WTC11 (cell line): ENCODE measurements around the gene TLE3. TPM values are rescaled to one million over a fixed set of nuclear protein-coding genes. Genes with fewer than 3 reads are reported as not detected.

Source experiments
- ATAC-seq: fragments of 200-7000 bp; cut with Tn5 transposase; 2 replicates; pipeline ENCODE4 v1.10.0; 2021; ENCODE audit warnings: mild to moderate bottlenecking, moderate library complexity
- CTCF ChIA-PET: fragments of 300-600 bp; sonication (Branson Sonifier 250); formaldehyde crosslinking; loops from one replicate; lab custom pipeline; 2021; ENCODE audit warnings: antibody characterized with exemption; lab: Charles Lee
- POLR2A ChIA-PET: fragments of 350-600 bp; sonication (Branson Sonifier 250); formaldehyde crosslinking; loops from one replicate; lab custom pipeline; 2021; ENCODE audit warnings: antibody characterized with exemption; lab: Charles Lee
- DNase-seq: peaks from one replicate; pipeline ENCODE4 v3.0.0; 2021; ENCODE audit warnings: low spot score
- H3K27ac Mint-ChIP-seq: 2 replicates; pipeline ENCODE4 v1.8.0; 2021; ENCODE audit warnings: mixed read lengths
- H3K27me3 Mint-ChIP-seq: 2 replicates; pipeline ENCODE4 v1.8.0; 2021; ENCODE audit warnings: low read depth, mild to moderate bottlenecking, moderate library complexity, mixed read lengths
- H3K36me3 Mint-ChIP-seq: 2 replicates; pipeline ENCODE4 v1.8.0; 2021; ENCODE audit warnings: mixed read lengths
- H3K4me1 Mint-ChIP-seq: 2 replicates; pipeline ENCODE4 v1.8.0; 2022; ENCODE audit warnings: mixed read lengths
- H3K4me3 Mint-ChIP-seq: 2 replicates; pipeline ENCODE4 v1.8.0; 2021; ENCODE audit warnings: mild to moderate bottlenecking, moderate library complexity, mixed read lengths
- H3K9me3 Mint-ChIP-seq: 2 replicates; pipeline ENCODE4 v1.8.0; 2021; ENCODE audit warnings: mixed read lengths
- ATF1 ChIP-seq: sonication (generic); formaldehyde crosslinking; IDR thresholded peaks from 2 replicates; pipeline ENCODE4 v1.8.1; 2023; ENCODE audit warnings: mild to moderate bottlenecking, moderate library complexity, missing genetic modification reagents
- CREB1 ChIP-seq: sonication (generic); formaldehyde crosslinking; IDR thresholded peaks from 2 replicates; pipeline ENCODE4 v1.8.0; 2023; ENCODE audit warnings: mild to moderate bottlenecking, missing genetic modification reagents
- E2F1 ChIP-seq: sonication (generic); formaldehyde crosslinking; IDR thresholded peaks from 2 replicates; pipeline ENCODE4 v1.8.0; 2022; ENCODE audit warnings: mild to moderate bottlenecking, missing genetic modification reagents
- ELF4 ChIP-seq: sonication (generic); formaldehyde crosslinking; IDR thresholded peaks from 2 replicates; pipeline ENCODE4 v1.8.1; 2022; ENCODE audit warnings: low read depth, mild to moderate bottlenecking, moderate library complexity, missing genetic modification reagents
- ERG ChIP-seq: fragments of 250-450 bp; sonication (Bioruptor Pico); IDR thresholded peaks from 2 replicates; pipeline ENCODE4 v1.8.0; 2021; ENCODE audit warnings: mild to moderate bottlenecking
- ETV6 ChIP-seq: sonication (generic); formaldehyde crosslinking; IDR thresholded peaks from 2 replicates; pipeline ENCODE4 v1.8.1; 2022; ENCODE audit warnings: mild to moderate bottlenecking, missing genetic modification reagents
- FOXP1 ChIP-seq: sonication (generic); formaldehyde crosslinking; IDR thresholded peaks from 2 replicates; pipeline ENCODE4 v1.8.0; 2022; ENCODE audit warnings: missing genetic modification reagents, mild to moderate bottlenecking, moderate library complexity, borderline replicate concordance
- GABPB1 ChIP-seq: sonication (generic); formaldehyde crosslinking; IDR thresholded peaks from 2 replicates; pipeline ENCODE4 v1.8.1; 2023; ENCODE audit warnings: mild to moderate bottlenecking, missing genetic modification reagents
- JAZF1 ChIP-seq: fragments of 250-450 bp; sonication (Bioruptor Pico); IDR thresholded peaks from 2 replicates; pipeline ENCODE4 v1.9.0; 2021; ENCODE audit warnings: moderate library complexity, mild to moderate bottlenecking, inconsistent platforms
- KAT7 ChIP-seq: sonication (generic); formaldehyde crosslinking; IDR thresholded peaks from 2 replicates; pipeline ENCODE4 v1.8.1; 2023; ENCODE audit warnings: missing genetic modification reagents, mild to moderate bottlenecking, borderline replicate concordance
- MLX ChIP-seq: sonication (generic); formaldehyde crosslinking; IDR thresholded peaks from 2 replicates; pipeline ENCODE4 v1.8.1; 2023; ENCODE audit warnings: mild to moderate bottlenecking, missing genetic modification reagents, moderate library complexity
- MXD4 ChIP-seq: fragments of 250-450 bp; sonication (Bioruptor Pico); IDR thresholded peaks from 2 replicates; pipeline ENCODE4 v1.8.0; 2021; ENCODE audit warnings: mild to moderate bottlenecking, moderate library complexity, borderline replicate concordance
- MYBL2 ChIP-seq: sonication (generic); formaldehyde crosslinking; IDR thresholded peaks from 2 replicates; pipeline ENCODE4 v1.8.1; 2023; ENCODE audit warnings: mild to moderate bottlenecking, moderate library complexity, missing genetic modification reagents
- NFYB ChIP-seq: sonication (generic); formaldehyde crosslinking; conservative IDR thresholded peaks from 2 replicates; pipeline ENCODE4 v1.8.0; 2022; ENCODE audit warnings: low read depth, missing genetic modification reagents
- NR2C2 ChIP-seq: sonication (generic); formaldehyde crosslinking; IDR thresholded peaks from 2 replicates; pipeline ENCODE4 v1.8.0; 2022; ENCODE audit warnings: mild to moderate bottlenecking, missing genetic modification reagents
- NR3C1 ChIP-seq: sonication (generic); formaldehyde crosslinking; conservative IDR thresholded peaks from 2 replicates; pipeline ENCODE4 v1.8.1; 2023; ENCODE audit warnings: low read depth, mild to moderate bottlenecking, missing genetic modification reagents
- PRDM15 ChIP-seq: sonication (generic); formaldehyde crosslinking; IDR thresholded peaks from 2 replicates; pipeline ENCODE4 v1.8.0; 2022; ENCODE audit warnings: missing genetic modification reagents
- TEAD1 ChIP-seq: sonication (generic); formaldehyde crosslinking; IDR thresholded peaks from 2 replicates; pipeline ENCODE4 v1.8.0; 2022; ENCODE audit warnings: mild to moderate bottlenecking, missing genetic modification reagents
- TP53 ChIP-seq: sonication (generic); formaldehyde crosslinking; IDR thresholded peaks from 2 replicates; pipeline ENCODE4 v1.8.1; 2023; ENCODE audit warnings: mild to moderate bottlenecking, missing genetic modification reagents
- ZBTB43 ChIP-seq: sonication (generic); formaldehyde crosslinking; IDR thresholded peaks from 2 replicates; pipeline ENCODE4 v1.8.1; 2023; ENCODE audit warnings: mild to moderate bottlenecking, missing genetic modification reagents
- ZNF317 ChIP-seq: sonication (generic); formaldehyde crosslinking; IDR thresholded peaks from 2 replicates; pipeline ENCODE4 v1.8.1; 2023; ENCODE audit warnings: low read depth, mild to moderate bottlenecking, moderate library complexity, missing genetic modification reagents, borderline replicate concordance
- total RNA-seq: library from RNA; stranded (reverse); gene quantifications from 3 replicates; pipeline ENCODE4 v1.2.3, GENCODE V29; 2021

Gene TLE3
- total RNA-seq, 1 experiment from 2014 or later: 78.7 TPM

- POLR2A ChIA-PET: interaction anchor here (0.7 to 3.4 kb wide), 2 partner anchors 30 to 35 kb away, joined by 3 to 9 read pairs; no protein-coding TSS in a partner anchor
These were observed 33.7 kb downstream of the TLE3 start for GRCh38 chr15:70063980-70064379.

GRCh38 chr15:70063261-70063925 is 34.3 kb downstream of the TLE3 start:
- DNase-seq: no peak
- peaks cover 40% of the 10 kb centered on the region for H3K36me3 Mint-ChIP-seq

More at GRCh38 chr15:70063980-70064379, 33.7 kb downstream of the TLE3 start:
- TF ChIP-seq MYBL2 (no peak), JAZF1 (CRISPR knock-in tag) (no peak), GABPB1 (no peak), PRDM15 (CRISPR knock-in tag) (no peak), NFYB (no peak), ERG (no peak), NR2C2 (CRISPR knock-in tag) (no peak), NR3C1 (CRISPR knock-in tag) (no peak), ZBTB43 (CRISPR knock-in tag) (no peak)
- no peaks in the 10 kb centered on the region for H3K9me3 Mint-ChIP-seq
- CTCF ChIA-PET: interaction anchor here (0.8 to 0.9 kb wide), 3 partner anchors 8 to 32 kb away, joined by 3 read pairs; no protein-coding TSS in a partner anchor
- H3K27ac Mint-ChIP-seq: peak overlapping the region; percentile 76; the same call in 1 of the 2 replicates
- no peak overlapping the region for H3K4me3 Mint-ChIP-seq
- peaks cover 41% of the 10 kb centered on the region for H3K36me3 Mint-ChIP-seq
- no peak for ATAC-seq
- H3K4me1 Mint-ChIP-seq: peaks cover 11% of the 10 kb centered on the region
- no peaks in the 10 kb centered on the region for H3K27me3 Mint-ChIP-seq
- no peak for DNase-seq

GRCh38 chr15:70062321-70062956 is 35.3 kb downstream of the TLE3 start:
- H3K4me1 Mint-ChIP-seq: peaks cover 11% of the 10 kb centered on the region
- H3K27ac Mint-ChIP-seq: peak overlapping the region; percentile 29; the same call in 1 of the 2 replicates
- H3K4me3 Mint-ChIP-seq: no peak overlapping the region
- POLR2A ChIA-PET: no interaction called here
- CTCF ChIA-PET: interaction anchor here (1.2 kb wide), 1 partner anchor 48 kb away, joined by 3 read pairs; no protein-coding TSS in a partner anchor
- H3K27me3 Mint-ChIP-seq: no peaks in the 10 kb centered on the region
- ATAC-seq: no peak
- DNase-seq: peak; percentile 10
- H3K9me3 Mint-ChIP-seq: no peaks in the 10 kb centered on the region
- peaks cover 44% of the 10 kb centered on the region for H3K36me3 Mint-ChIP-seq
- TF ChIP-seq ETV6 (no peak), ZBTB43 (CRISPR knock-in tag) (no peak), ZNF317 (CRISPR knock-in tag) (no peak), GABPB1 (no peak), CREB1 (CRISPR knock-in tag) (no peak), FOXP1 (CRISPR knock-in tag) (no peak), NR3C1 (CRISPR knock-in tag) (no peak), MLX (CRISPR knock-in tag) (no peak), E2F1 (CRISPR knock-in tag) (no peak), TP53 (CRISPR knock-in tag) (no peak), MXD4 (CRISPR knock-in tag) (no peak)

More at GRCh38 chr15:70063261-70063925, 34.3 kb downstream of the TLE3 start:
- POLR2A ChIA-PET: interaction anchor here (3.4 kb wide), 1 partner anchor 35 kb away, joined by 9 read pairs; no protein-coding TSS in a partner anchor
- Mint-ChIP-seq H3K27ac (0 out of 2 replicates have a peak overlapping the region, but pooled peaks have one; percentile 57), H3K27me3 (no peaks in the 10 kb centered on the region), H3K9me3 (no peaks in the 10 kb centered on the region), H3K4me1 (peaks cover 11% of the 10 kb centered on the region), H3K4me3 (no peak overlapping the region)
- CTCF ChIA-PET: interaction anchor here (0.8 to 0.9 kb wide), 2 partner anchors 9 to 33 kb away, joined by 3 read pairs; no protein-coding TSS in a partner anchor
- TF ChIP-seq KAT7 (CRISPR knock-in tag) (no peak), ATF1 (CRISPR knock-in tag) (no peak), ELF4 (CRISPR knock-in tag) (no peak), TEAD1 (no peak)
- ATAC-seq: no peak
